Liver (tissue), 3 donors: Measurements from ENCODE around the gene CEPT1.

ENCODE experiments used
- EGR1 ChIP-seq, 2 donors: IDR thresholded peaks; 2 replicates each; pipeline ENCODE4 v1.6.1; 2016 to 2018; ENCODE audit warnings: antibody characterized with exemption in 2 of 2, low read depth in 2 of 2
- GABPA ChIP-seq, 2 donors: IDR thresholded peaks in 1 of 2; conservative IDR thresholded peaks in 1 of 2; 2 replicates each; pipeline ENCODE4 v1.6.1; 2016; ENCODE audit warnings: antibody characterized with exemption in 2 of 2, mild to moderate bottlenecking in 1 of 2, moderate library complexity in 1 of 2
- JUND ChIP-seq, 2 donors: IDR thresholded peaks; 2 replicates each; pipeline ENCODE4 v1.6.1; 2016; ENCODE audit warnings: antibody characterized with exemption in 2 of 2
- RXRA ChIP-seq, 2 donors: IDR thresholded peaks; 2 replicates each; pipeline ENCODE4 v1.6.1; 2017 to 2018; ENCODE audit warnings: antibody characterized with exemption in 2 of 2, mild to moderate bottlenecking in 1 of 2
- YY1 ChIP-seq: IDR thresholded peaks from 2 replicates; pipeline ENCODE4 v1.6.1; 2016; ENCODE audit warnings: antibody characterized with exemption, mild to moderate bottlenecking
- TF ChIP-seq, protein P1 (sequence below): fragments of 150-350 bp; IDR thresholded peaks from 2 replicates; pipeline ENCODE4 v1.5.1; 2017; ENCODE audit warnings: improper control_type of control experiment, low read depth, low read length; ENCODE audit not compliant: missing input control
- donor health status: healthy.
- donor health status: healthy.

- TF ChIP-seq, protein P1, sequence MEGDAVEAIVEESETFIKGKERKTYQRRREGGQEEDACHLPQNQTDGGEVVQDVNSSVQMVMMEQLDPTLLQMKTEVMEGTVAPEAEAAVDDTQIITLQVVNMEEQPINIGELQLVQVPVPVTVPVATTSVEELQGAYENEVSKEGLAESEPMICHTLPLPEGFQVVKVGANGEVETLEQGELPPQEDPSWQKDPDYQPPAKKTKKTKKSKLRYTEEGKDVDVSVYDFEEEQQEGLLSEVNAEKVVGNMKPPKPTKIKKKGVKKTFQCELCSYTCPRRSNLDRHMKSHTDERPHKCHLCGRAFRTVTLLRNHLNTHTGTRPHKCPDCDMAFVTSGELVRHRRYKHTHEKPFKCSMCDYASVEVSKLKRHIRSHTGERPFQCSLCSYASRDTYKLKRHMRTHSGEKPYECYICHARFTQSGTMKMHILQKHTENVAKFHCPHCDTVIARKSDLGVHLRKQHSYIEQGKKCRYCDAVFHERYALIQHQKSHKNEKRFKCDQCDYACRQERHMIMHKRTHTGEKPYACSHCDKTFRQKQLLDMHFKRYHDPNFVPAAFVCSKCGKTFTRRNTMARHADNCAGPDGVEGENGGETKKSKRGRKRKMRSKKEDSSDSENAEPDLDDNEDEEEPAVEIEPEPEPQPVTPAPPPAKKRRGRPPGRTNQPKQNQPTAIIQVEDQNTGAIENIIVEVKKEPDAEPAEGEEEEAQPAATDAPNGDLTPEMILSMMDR = no peak
- TF ChIP-seq GABPA (IDR thresholded peaks at IDR 0.05 in 1 of 2, conservative IDR thresholded peaks at IDR 0.05 in 1 of 2) (no peak), RXRA (IDR thresholded peaks at IDR 0.05) (no peak), JUND (IDR thresholded peaks at IDR 0.05) (no peak), EGR1 (IDR thresholded peaks at IDR 0.05; ENCODE audit: low read depth in 2 of 2) (no peak), YY1 (no peak)
Measured at GRCh38 chr1:111223126-111223685, 83.2 kb downstream of the CEPT1 start.
